ENCODE measurements around the gene XPNPEP2. TPM values are rescaled to one million over a fixed set of nuclear protein-coding genes. Genes with fewer than 3 reads are reported as not detected.

The XPNPEP2 gene
- total RNA-seq, 1 experiment from 2014 or later: not detected

GRCh38 chrX:129797251-129797906 lies 58.6 kb downstream of the XPNPEP2 start:
- intact Hi-C loops (cut with micrococcal nuclease; ENCODE audit: unreplicated experiment) (no loop called here), in situ Hi-C loops (cut with HindIII; ENCODE audit: low pct_unique_long_range_greater_than_20kb, low sequenced_read_pairs) (no loop called here)
- no peak overlapping the region for H3K27ac ChIP-seq (ENCODE audit: low read length)
- no peaks in the 10 kb centered on the region for H3K9me3 ChIP-seq (ENCODE audit: control insufficient read depth, insufficient read depth, low read depth, low read length)
- DNase-seq (ENCODE audit: low read depth, low spot score) (no peak), ATAC-seq (no peak)
- H3K27me3 ChIP-seq (ENCODE audit: control insufficient read depth, insufficient read depth, low read length): no peaks in the 10 kb centered on the region
- ChIA-PET POLR2A (no interaction called here), CTCF (interaction anchor here (0.5 kb wide), 1 partner anchor 161 kb away, joined by 5 read pairs; no protein-coding TSS in a partner anchor)
- no peaks in the 10 kb centered on the region for H3K4me1 ChIP-seq (ENCODE audit: control insufficient read depth, insufficient read depth, low read length)
- BruUV-seq (replicated peaks): no TSS peak
- H3K36me3 ChIP-seq (ENCODE audit: control insufficient read depth, insufficient read depth, low read length): no peaks in the 10 kb centered on the region
- no peak for TF ChIP-seq REST (IDR thresholded peaks at IDR 0.05; ENCODE audit: insufficient read depth in 1 of 2, low read depth in 2 of 2, low read length in 1 of 2)
- no peak overlapping the region for H3K4me3 ChIP-seq (ENCODE audit: low read depth in 2 of 2, low read length in 2 of 2)

GRCh38 chrX:129798456-129798855 lies 59.7 kb downstream of the XPNPEP2 start:
- DNase-seq (ENCODE audit: low read depth, low spot score) (no peak), ATAC-seq (no peak)
- Histone ChIP-seq H3K9me3 (ENCODE audit: control insufficient read depth, insufficient read depth, low read depth, low read length) (no peaks in the 10 kb centered on the region), H3K4me1 (ENCODE audit: control insufficient read depth, insufficient read depth, low read length) (no peaks in the 10 kb centered on the region), H3K27ac (ENCODE audit: low read length) (no peak overlapping the region), H3K36me3 (ENCODE audit: control insufficient read depth, insufficient read depth, low read length) (no peaks in the 10 kb centered on the region), H3K27me3 (ENCODE audit: control insufficient read depth, insufficient read depth, low read length) (no peaks in the 10 kb centered on the region), H3K4me3 (ENCODE audit: low read depth in 2 of 2, low read length in 2 of 2) (no peak overlapping the region)
- in situ Hi-C loops (cut with HindIII; ENCODE audit: low pct_unique_long_range_greater_than_20kb, low sequenced_read_pairs) (no loop called here), intact Hi-C loops (cut with micrococcal nuclease; ENCODE audit: unreplicated experiment) (no loop called here)
- ChIA-PET POLR2A (no interaction called here), CTCF (no interaction called here)
- no peak for TF ChIP-seq TCF7L2 (IDR thresholded peaks at IDR 0.05; ENCODE audit: low read depth, low read length)
- no peak for TF ChIP-seq POLR2AphosphoS5 (IDR thresholded peaks at IDR 0.05; ENCODE audit: low read depth, low read length)
- no peak for TF ChIP-seq REST (IDR thresholded peaks at IDR 0.05; ENCODE audit: insufficient read depth in 1 of 2, low read depth in 2 of 2, low read length in 1 of 2)
- no peak for TF ChIP-seq CTCF (IDR thresholded peaks at IDR 0.05)
- no peak for TF ChIP-seq SIN3A (IDR thresholded peaks at IDR 0.05; ENCODE audit: borderline replicate concordance, insufficient read depth, low read depth, low read length)
- no TSS peak for BruUV-seq (replicated peaks)
